Stimulated activated CD4-positive, alpha-beta T cell treated with anti-CD3 and anti-CD28 coated beads, Interleukin-4, amount 100 ng/mL, for 24 hours (primary cell): ENCODE results near the gene RIOX2.

Source experiments
- DNase-seq: peaks from one replicate; pipeline ENCODE4 v3.0.0-alpha.2; 2020

The RIOX2 gene

GRCh38 chr3:97901313-97902248 is 70.7 kb downstream of the RIOX2 start:
- no peak for DNase-seq

- DNase-seq = no peak
These were observed 72.9 kb downstream of the RIOX2 start for GRCh38 chr3:97899331-97899730.

GRCh38 chr3:97896547-97896946 is 75.7 kb downstream of the RIOX2 start:
- no peak for DNase-seq

GRCh38 chr3:97896129-97896528 is 76.1 kb downstream of the RIOX2 start:
- DNase-seq = no peak

- DNase-seq = no peak
These were observed 77.0 kb downstream of the RIOX2 start for GRCh38 chr3:97895216-97895615.

GRCh38 chr3:97892852-97893251 is 79.4 kb downstream of the RIOX2 start:
- no peak for DNase-seq
